GM19099 (cell line): ENCODE measurements around the gene CHRNA4.

ENCODE experiments used
- POLR2A ChIP-seq: IDR thresholded peaks from 3 replicates; pipeline ENCODE4 v1.6.1; 2011; ENCODE audit warnings: low read depth; ENCODE audit not compliant: insufficient read length; ENCODE audit errors: extremely low read depth

CHRNA4 gene

DNA sequence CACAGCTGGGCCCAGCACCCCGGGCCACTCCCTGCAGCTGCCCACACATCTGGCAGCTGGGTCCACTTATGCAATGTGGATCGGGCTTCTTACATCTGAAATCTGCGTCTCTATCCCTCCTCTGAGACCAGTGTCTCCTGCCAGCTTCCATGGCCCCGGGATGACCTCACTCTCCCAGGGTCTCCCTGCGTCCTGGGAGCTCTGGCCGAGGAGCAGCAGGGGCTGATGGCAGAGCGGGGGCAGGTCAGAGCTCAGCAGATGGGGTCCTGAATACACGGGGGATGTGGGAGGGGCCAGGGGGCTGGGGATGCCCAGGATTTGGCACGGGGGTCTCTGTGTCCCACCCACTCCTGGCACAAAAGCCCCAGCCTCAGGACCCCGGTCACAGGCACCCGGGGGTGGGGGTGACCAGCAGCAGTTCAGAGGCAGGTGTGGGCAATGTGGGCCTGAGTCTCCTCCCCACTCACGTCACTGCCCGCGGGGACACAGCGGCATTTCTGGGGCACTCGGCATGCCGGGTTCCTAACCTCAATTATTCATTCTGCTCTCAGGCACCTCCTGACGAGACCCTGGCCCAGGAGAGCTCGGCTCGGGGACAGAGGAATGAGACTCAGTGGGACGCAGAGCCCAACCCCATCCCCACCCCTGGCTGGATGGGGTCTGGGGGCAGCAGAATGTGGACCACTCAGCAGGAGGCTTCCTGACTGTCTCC is 16.4 kb downstream of the CHRNA4 start:
- TF ChIP-seq POLR2A: no peak

DNA sequence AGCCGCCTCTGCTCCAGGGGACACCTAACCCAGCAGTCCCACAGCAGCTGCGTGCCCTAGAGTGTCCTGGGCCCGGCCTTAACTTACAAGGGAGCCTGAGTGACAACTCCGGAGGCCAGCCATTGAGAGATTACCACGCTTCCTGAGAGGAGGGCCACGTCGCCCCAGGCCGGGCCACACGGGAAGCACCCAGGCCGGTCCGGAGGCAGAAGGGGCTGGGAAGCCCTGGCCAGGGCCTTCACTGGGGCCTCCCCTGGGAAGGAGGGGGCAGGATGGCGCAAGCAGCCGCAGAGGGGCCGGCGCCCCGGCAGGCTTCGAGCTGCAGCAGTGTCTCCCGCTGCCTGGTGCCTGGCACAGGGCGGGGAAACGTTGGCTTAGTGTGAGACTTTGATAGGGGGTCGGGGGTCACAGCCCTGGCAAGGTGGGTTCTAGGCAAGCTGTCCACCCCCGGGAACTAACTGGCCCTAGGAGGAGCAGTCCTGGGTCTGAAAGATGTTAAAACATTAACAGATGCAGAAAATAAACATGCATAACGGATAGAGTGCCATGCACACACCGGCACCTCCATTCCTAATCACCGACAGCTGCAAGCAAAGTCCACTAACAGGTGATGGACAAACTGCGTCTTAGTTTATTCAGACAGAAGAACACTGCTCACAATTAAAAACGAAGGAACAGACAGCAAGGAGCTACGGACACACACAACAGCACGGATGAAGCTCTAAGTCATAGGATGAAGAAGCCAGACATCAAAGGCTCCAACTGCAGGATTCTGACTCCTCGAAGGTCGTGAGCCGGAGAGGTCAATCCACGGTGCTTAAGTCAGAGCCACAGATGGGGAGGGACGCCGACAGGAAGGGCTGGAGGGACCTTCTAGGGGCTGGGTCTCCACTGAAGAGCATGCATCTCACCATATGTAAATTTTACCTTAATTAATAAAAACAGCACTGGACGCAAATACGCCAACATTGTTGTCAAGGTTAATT is 17.4 kb downstream of the CHRNA4 start:
- TF ChIP-seq POLR2A: no peak

DNA sequence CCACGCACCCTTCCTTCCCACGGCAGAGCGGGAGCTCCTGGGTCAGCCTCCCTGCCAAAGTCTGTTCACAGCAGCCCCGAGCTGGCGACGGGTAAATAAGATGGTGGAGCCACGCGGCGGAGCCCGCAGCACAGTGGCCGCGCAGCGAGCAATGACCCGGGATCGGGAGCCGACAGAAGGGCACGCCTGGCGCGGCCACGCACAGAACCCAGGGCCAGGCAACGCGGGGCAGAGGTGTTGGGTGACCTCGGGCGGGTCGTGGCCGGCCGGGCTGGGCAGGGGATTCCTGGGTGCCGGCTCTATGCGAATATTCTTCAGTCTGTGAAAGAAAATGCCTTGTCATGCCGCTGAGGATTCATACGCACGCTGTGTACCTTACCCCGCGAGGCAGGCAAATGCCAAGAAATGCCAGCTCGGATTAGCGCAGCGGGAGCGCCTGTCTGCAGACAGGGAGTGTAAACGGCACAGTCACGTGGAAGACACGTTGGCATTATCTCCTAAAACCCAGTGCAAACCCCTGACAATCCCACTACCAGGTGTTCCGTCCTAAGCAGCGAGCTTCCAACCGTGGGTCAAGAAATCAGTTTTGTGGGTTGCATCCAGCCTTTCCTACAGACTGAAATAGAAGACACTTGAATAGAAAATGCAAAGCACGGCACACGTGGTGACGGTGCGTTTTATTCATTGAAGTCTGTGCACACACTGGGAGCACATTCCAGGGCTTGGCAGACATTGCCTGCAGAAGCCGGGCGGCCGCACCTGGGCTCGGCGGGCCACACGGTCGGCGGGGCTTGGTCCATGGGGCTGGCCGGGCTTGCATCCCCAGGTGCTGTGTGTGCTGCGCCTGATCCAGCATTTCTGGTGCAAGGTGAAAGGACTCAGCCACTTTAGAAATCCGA is 18.3 kb downstream of the CHRNA4 start:
- TF ChIP-seq POLR2A: no peak

DNA sequence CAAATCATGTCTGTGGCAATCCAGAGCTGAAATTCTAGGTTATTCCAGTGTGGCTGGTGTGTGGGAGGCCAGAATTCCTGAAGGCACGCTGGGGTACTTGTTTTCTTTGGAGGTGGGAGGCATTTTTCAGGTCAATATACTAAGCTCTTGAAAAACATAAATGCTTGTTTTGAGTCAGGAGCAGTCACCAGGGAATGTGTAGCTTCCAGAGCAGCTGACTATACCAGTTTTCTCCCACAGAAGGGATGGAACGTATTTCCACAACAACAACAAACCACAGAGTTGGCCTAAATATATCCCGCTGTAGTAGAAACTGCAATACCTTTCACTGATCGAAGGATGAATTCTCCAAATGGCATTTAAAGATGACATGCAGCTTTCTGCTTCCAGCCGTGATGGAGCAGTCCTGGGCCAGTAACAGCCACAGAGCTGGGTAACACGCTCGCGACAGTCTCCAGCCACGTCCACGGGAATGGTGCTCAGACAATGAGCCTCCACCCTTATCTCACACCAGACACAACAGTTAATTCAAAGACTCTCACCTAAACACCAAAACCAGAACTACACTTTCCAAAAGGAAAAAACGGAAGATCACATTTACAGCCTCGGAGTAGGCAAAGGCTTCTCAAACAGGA is 23.2 kb downstream of the CHRNA4 start:
- no peak for TF ChIP-seq POLR2A

DNA sequence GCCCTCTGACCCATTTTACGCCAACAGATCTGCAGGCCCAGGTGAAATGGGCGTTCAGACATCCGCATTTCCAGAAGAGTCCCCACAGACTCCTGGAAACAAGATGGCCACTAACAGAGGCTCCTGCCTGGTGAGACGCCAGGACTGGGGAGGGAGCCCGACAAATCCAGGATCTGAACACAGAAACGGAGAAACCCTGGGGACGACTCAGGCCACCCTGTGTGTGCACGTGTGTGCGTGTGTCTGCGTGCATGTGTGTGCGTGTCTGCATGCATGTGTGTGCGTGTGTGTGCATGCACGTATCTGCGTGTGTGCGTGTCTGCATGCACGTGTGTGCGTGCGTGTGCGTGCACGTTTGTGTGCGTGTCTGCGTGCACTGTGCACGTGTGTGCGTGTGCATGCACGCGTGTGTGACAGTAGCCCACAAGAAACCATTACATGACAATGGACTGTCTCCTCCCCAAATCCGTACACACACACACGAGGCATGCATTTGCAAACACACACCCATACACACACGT is 24.9 kb downstream of the CHRNA4 start:
- no peak for TF ChIP-seq POLR2A

DNA sequence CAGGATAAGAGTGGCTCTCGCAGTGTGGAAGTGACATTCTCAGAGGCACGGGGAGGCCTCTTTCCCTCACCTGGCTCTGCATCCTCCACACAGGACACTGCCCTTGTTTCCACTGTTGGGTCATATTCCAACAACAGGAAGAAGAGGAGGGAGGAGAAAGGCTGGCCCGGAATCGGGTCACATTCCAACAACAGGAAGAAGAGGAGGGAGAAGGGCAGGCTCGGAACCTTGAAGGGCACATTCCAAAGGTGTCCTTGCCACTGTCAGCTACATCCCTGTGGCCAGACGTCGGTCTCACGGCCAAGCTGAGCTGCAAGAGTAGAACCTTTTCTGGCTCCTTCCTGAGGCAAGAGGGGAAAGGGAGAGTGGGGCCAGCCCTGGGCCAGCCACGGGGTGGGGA is 25.4 kb downstream of the CHRNA4 start:
- TF ChIP-seq POLR2A: no peak

DNA sequence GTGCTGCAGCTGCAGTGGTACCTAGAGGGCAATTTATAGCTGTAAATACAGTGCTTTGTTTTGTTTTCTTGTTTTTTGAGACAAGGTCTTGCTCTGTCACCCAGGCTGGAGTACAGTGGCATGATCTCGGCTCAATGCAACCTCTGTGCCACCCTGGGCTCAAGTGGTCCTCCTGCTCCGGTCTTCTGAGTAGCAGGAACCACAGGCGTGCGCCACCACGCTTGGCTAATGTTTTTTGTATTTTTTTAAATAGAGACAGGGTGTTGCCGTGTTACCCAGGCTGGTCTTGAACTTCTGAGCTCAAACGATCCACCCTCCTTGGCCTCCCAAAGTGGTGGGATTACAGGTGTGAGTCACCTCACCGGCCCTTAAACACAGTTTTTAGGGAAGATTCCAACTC is 26.8 kb downstream of the CHRNA4 start:
- TF ChIP-seq POLR2A: no peak

DNA sequence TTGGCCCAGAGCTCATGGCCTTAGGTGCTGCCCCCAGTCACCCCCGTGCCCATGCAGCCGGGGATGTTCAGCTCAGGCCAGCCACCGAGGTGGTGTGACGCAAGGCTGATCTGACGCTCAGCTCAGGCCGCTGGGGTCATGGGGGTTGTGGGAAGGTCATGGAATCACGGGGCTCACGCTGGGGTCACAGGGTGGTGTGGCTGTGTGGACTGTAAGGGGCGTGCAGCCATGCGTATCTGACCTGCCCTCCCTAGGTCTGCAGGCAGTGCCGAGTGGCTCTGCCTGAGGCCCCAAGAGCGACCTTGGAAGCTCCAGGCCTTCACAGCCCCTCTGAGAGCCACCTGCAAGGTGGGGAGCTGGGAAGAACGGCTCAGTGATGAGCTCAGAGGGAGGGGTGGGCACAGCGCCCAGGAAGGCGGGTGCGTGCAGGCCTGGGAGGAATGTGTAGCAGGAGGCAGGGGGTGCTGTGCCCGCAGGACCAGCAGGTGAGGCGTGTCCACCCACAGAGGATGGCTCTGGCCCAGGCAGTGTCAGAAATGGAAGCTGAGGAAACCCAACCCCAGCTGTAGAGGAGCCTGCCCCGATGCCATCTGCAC is 27.8 kb downstream of the CHRNA4 start:
- TF ChIP-seq POLR2A: no peak

DNA sequence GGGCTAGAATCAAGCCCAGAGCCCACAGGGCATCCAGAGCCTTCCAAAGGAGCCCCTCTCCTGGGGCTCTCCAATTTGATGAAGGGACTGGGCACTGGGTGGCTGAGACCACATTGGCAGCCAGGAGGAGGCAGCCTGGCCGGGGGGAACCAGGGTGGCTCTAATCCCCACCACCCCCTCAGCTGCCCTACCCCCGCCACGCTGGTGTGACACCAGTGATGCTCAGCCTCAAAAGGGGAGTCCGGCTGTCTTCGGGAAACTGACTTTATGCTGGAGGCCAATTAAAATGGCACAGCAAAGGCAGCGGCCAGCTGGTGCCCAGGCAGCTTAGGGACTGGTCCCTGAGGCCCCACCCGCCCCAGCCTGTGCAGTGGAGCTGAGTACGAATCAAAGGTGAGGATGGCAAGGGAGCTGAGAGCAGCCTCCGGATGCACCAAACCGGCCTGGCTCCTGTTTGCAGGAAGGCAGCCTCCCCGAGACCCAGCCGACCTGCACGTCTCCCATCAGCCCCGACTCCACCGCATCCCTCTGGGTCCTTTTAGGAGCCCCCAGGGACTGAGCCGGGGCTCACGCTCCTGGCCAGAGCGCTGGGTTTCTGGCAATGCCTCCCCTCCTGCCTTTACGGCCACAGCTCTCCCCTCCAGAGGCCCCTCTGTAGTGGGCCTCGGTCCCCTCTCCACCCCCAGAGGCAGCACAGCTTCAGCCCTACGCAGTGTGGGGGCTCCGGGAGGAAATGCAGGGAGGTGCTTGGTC is 28.5 kb downstream of the CHRNA4 start:
- TF ChIP-seq POLR2A: no peak

DNA sequence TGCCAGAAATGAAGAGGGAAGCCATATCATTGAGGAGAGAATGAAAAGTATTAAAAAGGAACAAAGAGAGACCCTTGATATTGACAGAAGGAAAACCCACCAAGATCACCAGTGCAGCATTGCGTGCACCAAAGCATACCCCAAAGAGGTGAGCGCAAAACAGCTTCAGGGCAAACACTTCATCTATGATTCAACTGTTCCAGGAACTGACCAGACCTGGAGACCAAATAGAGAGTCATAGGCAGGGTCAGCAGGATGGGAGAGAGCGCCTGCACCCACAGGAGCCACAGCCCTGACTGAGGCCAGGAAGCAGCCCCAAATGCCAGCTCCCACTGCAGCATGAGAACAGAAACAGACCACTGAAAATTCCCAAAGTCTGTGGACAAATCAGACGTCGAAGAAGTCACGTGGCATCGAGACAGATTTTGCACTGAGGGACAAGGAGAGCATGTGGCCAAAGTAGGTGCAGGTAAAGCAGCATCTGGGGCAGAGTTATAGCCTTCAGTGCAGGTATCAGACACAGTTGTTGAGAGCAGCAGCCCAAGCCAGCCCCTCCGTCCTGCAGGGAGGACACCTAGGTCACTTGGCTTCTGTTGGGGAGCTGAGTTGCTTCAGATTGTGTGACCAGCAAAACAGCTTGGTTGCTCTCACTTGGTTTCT is 29.3 kb downstream of the CHRNA4 start:
- TF ChIP-seq POLR2A: no peak

DNA sequence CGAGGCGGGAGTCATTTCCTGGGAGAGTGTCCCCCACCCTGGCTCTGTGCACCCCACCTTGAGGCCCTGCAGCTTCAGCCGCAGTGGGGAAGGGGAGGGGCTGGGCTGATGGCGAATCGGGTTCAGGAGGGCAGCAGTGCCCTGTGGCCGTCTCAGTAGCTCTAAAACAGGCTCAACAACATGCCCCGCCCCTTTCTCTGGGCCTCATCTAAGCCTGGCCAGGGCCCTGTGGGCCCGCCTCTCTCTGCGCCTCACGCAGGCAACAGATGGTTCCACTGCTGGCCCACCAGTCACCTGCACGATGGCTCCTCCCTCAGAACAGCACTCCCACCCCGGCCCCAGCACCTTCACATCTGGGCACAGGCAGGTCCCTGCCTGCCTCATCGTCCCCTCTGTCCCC is 30.2 kb downstream of the CHRNA4 start:
- TF ChIP-seq POLR2A: no peak

DNA sequence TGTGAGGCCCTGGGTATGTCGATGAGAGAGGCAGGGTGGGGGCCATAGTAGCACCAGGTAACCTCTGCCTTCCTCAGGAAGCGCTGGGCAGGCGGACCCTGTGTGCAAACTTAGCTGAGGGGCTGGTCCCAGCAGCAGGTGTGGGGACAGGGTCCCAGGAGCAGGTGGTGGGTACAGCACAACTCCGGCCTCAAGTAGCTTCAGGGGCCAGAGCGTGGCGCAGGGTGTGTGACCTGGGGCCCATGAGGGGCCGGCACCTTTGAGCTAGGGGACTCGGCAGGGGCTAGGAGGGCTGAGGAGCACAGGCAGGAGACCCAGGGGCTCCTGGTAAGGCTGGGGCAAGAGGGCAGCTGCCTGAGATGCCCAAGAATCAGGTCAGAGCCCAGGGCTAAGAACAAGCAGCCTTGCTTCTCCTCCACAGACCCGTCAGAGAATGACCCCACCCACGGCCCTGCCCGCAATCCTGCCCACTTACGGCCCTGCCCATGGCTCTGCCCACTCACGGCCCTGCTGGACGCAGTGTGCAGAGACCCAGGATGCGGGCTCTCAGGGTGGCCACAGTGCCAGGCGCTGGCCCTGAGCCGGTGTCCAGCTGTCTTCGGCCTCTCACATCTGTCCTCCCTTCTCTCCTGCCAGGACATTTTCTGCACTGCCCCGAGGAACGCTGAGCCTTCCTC is 30.9 kb downstream of the CHRNA4 start:
- TF ChIP-seq POLR2A: no peak
